ENCODE results near the gene MAP3K2. TPM values are rescaled to one million over a fixed set of nuclear protein-coding genes. Genes with fewer than 3 reads are reported as not detected.

MAP3K2 gene
- total and polyA plus RNA-seq, 9 donors = 10.8 to 28.4 (median 16.2) TPM

- DNase-seq = no peak
- peak overlapping the region; percentile 6 for H3K27ac ChIP-seq (ENCODE audit: low read length)
Measured at GRCh38 chr2:127397568-127398238, 9.9 kb upstream of the MAP3K2 start.

GRCh38 chr2:127394492-127394891 is 6.7 kb upstream of the MAP3K2 start:
- Histone ChIP-seq H3K4me3 (ENCODE audit: low read length) (no peak overlapping the region), H3K27ac (ENCODE audit: low read length) (no peak overlapping the region), H3K4me1 (ENCODE audit: control insufficient read depth, insufficient read depth, low read length) (peaks cover 11% of the 10 kb centered on the region), H3K9me3 (replicated peaks; ENCODE audit: control insufficient read depth, low read depth, low read length) (no peaks in the 10 kb centered on the region), H3K36me3 (ENCODE audit: control insufficient read depth, insufficient read depth, low read length) (no peaks in the 10 kb centered on the region), H3K27me3 (ENCODE audit: control insufficient read depth, insufficient read depth, low read length) (no peaks in the 10 kb centered on the region)
- DNase-seq = no peak
- 65% methylated on average over 3 of the region's 3 CpGs for WGBS (ENCODE audit: insufficient coverage)

More at GRCh38 chr2:127397568-127398238, 9.9 kb upstream of the MAP3K2 start:
- Histone ChIP-seq H3K4me1 (ENCODE audit: control insufficient read depth, insufficient read depth, low read length) (peaks cover 33% of the 10 kb centered on the region), H3K9me3 (replicated peaks; ENCODE audit: control insufficient read depth, low read depth, low read length) (no peaks in the 10 kb centered on the region), H3K4me3 (ENCODE audit: low read length) (no peak overlapping the region), H3K27me3 (ENCODE audit: control insufficient read depth, insufficient read depth, low read length) (no peaks in the 10 kb centered on the region), H3K36me3 (ENCODE audit: control insufficient read depth, insufficient read depth, low read length) (no peaks in the 10 kb centered on the region)
- 84% methylated on average over 8 of the region's 9 CpGs for WGBS (ENCODE audit: insufficient coverage)

- H3K9me3 ChIP-seq (replicated peaks; ENCODE audit: control insufficient read depth, low read depth, low read length) = no peaks in the 10 kb centered on the region
- no peak overlapping the region for H3K27ac ChIP-seq (ENCODE audit: low read length)
- no peaks in the 10 kb centered on the region for H3K27me3 ChIP-seq (ENCODE audit: control insufficient read depth, insufficient read depth, low read length)
- 60% methylated on average over 1 of the region's 1 CpG for WGBS (ENCODE audit: insufficient coverage)
- no peak overlapping the region for H3K4me3 ChIP-seq (ENCODE audit: low read length)
- H3K36me3 ChIP-seq (ENCODE audit: control insufficient read depth, insufficient read depth, low read length) = no peaks in the 10 kb centered on the region
- peaks cover 13% of the 10 kb centered on the region for H3K4me1 ChIP-seq (ENCODE audit: control insufficient read depth, insufficient read depth, low read length)
- DNase-seq = no peak
Measured at GRCh38 chr2:127392828-127393578, 5.2 kb upstream of the MAP3K2 start.

- Histone ChIP-seq H3K4me3 (ENCODE audit: low read length) (no peak overlapping the region), H3K4me1 (ENCODE audit: control insufficient read depth, insufficient read depth, low read length) (peaks cover 6% of the 10 kb centered on the region), H3K36me3 (ENCODE audit: control insufficient read depth, insufficient read depth, low read length) (no peaks in the 10 kb centered on the region), H3K27me3 (ENCODE audit: control insufficient read depth, insufficient read depth, low read length) (no peaks in the 10 kb centered on the region), H3K27ac (ENCODE audit: low read length) (no peak overlapping the region), H3K9me3 (replicated peaks; ENCODE audit: control insufficient read depth, low read depth, low read length) (no peaks in the 10 kb centered on the region)
- WGBS (ENCODE audit: insufficient coverage) = no CpG with 5 or more reads among the region's 2 CpGs
- no peak for DNase-seq
Measured at GRCh38 chr2:127392133-127392827, 4.5 kb upstream of the MAP3K2 start.

GRCh38 chr2:127389778-127390435 is 2.1 kb upstream of the MAP3K2 start:
- H3K4me1 ChIP-seq (ENCODE audit: control insufficient read depth, insufficient read depth, low read length) = peaks cover 10% of the 10 kb centered on the region
- no peaks in the 10 kb centered on the region for H3K36me3 ChIP-seq (ENCODE audit: control insufficient read depth, insufficient read depth, low read length)
- DNase-seq = no peak
- no peak overlapping the region for H3K4me3 ChIP-seq (ENCODE audit: low read length)
- H3K27ac ChIP-seq (ENCODE audit: low read length) = no peak overlapping the region
- no peaks in the 10 kb centered on the region for H3K9me3 ChIP-seq (replicated peaks; ENCODE audit: control insufficient read depth, low read depth, low read length)
- no peaks in the 10 kb centered on the region for H3K27me3 ChIP-seq (ENCODE audit: control insufficient read depth, insufficient read depth, low read length)
- no CpG with 5 or more reads among the region's 5 CpGs for WGBS (ENCODE audit: insufficient coverage)

- DNase-seq = no peak
- H3K4me1 ChIP-seq (ENCODE audit: control insufficient read depth, insufficient read depth, low read length) = peaks cover 11% of the 10 kb centered on the region
- peak overlapping the region; percentile 44 for H3K4me3 ChIP-seq (ENCODE audit: low read length)
- no peaks in the 10 kb centered on the region for H3K27me3 ChIP-seq (ENCODE audit: control insufficient read depth, insufficient read depth, low read length)
- 31% methylated on average over 5 of the region's 8 CpGs for WGBS (ENCODE audit: insufficient coverage)
- H3K36me3 ChIP-seq (ENCODE audit: control insufficient read depth, insufficient read depth, low read length) = no peaks in the 10 kb centered on the region
- H3K9me3 ChIP-seq (replicated peaks; ENCODE audit: control insufficient read depth, low read depth, low read length) = no peaks in the 10 kb centered on the region
- peak overlapping the region; percentile 87 for H3K27ac ChIP-seq (ENCODE audit: low read length)
Measured at GRCh38 chr2:127388423-127389164, 819 bp upstream of the MAP3K2 start.

- DNase-seq = peak; percentile 96
- H3K4me1 ChIP-seq (ENCODE audit: control insufficient read depth, insufficient read depth, low read length) = peaks cover 12% of the 10 kb centered on the region
- no peaks in the 10 kb centered on the region for H3K36me3 ChIP-seq (ENCODE audit: control insufficient read depth, insufficient read depth, low read length)
- H3K4me3 ChIP-seq (ENCODE audit: low read length) = peak overlapping the region; percentile 92
- H3K9me3 ChIP-seq (replicated peaks; ENCODE audit: control insufficient read depth, low read depth, low read length) = no peaks in the 10 kb centered on the region
- under 1% methylated on average over 30 of the region's 58 CpGs for WGBS (ENCODE audit: insufficient coverage)
- H3K27ac ChIP-seq (ENCODE audit: low read length) = peak overlapping the region; percentile 99
- H3K27me3 ChIP-seq (ENCODE audit: control insufficient read depth, insufficient read depth, low read length) = no peaks in the 10 kb centered on the region
Measured at GRCh38 chr2:127386764-127387654, 766 bp downstream of the MAP3K2 start.

- DNase-seq = no peak
- Histone ChIP-seq H3K9me3 (replicated peaks; ENCODE audit: control insufficient read depth, low read depth, low read length) (no peaks in the 10 kb centered on the region), H3K36me3 (ENCODE audit: control insufficient read depth, insufficient read depth, low read length) (no peaks in the 10 kb centered on the region), H3K27ac (ENCODE audit: low read length) (no peak overlapping the region), H3K4me3 (ENCODE audit: low read length) (peak overlapping the region; percentile 92), H3K27me3 (ENCODE audit: control insufficient read depth, insufficient read depth, low read length) (no peaks in the 10 kb centered on the region), H3K4me1 (ENCODE audit: control insufficient read depth, insufficient read depth, low read length) (peaks cover 12% of the 10 kb centered on the region)
- no CpG with 5 or more reads among the region's 4 CpGs for WGBS (ENCODE audit: insufficient coverage)
Measured at GRCh38 chr2:127386246-127386645, 1.5 kb downstream of the MAP3K2 start.

- Histone ChIP-seq H3K4me1 (ENCODE audit: control insufficient read depth, insufficient read depth, low read length) (peaks cover 12% of the 10 kb centered on the region), H3K9me3 (replicated peaks; ENCODE audit: control insufficient read depth, low read depth, low read length) (no peaks in the 10 kb centered on the region), H3K36me3 (ENCODE audit: control insufficient read depth, insufficient read depth, low read length) (no peaks in the 10 kb centered on the region), H3K27ac (ENCODE audit: low read length) (no peak overlapping the region), H3K4me3 (ENCODE audit: low read length) (no peak overlapping the region), H3K27me3 (ENCODE audit: control insufficient read depth, insufficient read depth, low read length) (no peaks in the 10 kb centered on the region)
- 86% methylated on average over 3 of the region's 6 CpGs for WGBS (ENCODE audit: insufficient coverage)
- no peak for DNase-seq
Measured at GRCh38 chr2:127384529-127384928, 3.2 kb downstream of the MAP3K2 start.

All from muscle of leg (tissue), 11 donors.